HS-5 (cell line): ENCODE results near the gene NIPBL.
"Not testable (repeated sequence)": the region's sequence is repeated elsewhere in the genome, so short reads cannot be mapped to it uniquely, and the experiment has no call there.

Source experiments
- DNase-seq: peaks from one replicate; pipeline ENCODE4 v3.0.0-alpha.2; 2012; ENCODE audit warnings: low read depth

The NIPBL gene

GRCh38 chr5:36945687-36946086, 69.1 kb downstream of the NIPBL start:
- no peak for DNase-seq

- no peak for DNase-seq
Measured at GRCh38 chr5:36946101-36946500, 69.5 kb downstream of the NIPBL start.

GRCh38 chr5:36948041-36948440, 71.5 kb downstream of the NIPBL start:
- DNase-seq, result peak; percentile 77

GRCh38 chr5:36948650-36949049, 72.1 kb downstream of the NIPBL start:
- no peak for DNase-seq

GRCh38 chr5:36949593-36949992, 73.0 kb downstream of the NIPBL start:
- no peak for DNase-seq

GRCh38 chr5:36950586-36951457, 74.3 kb downstream of the NIPBL start:
- DNase-seq, result peak; percentile 89

GRCh38 chr5:36953043-36953442, 76.5 kb downstream of the NIPBL start:
- no peak for DNase-seq

GRCh38 chr5:36957953-36958537, 81.5 kb downstream of the NIPBL start:
- no peak for DNase-seq

- DNase-seq, result no peak
Measured at GRCh38 chr5:36958612-36959011, 82.0 kb downstream of the NIPBL start.

GRCh38 chr5:36965179-36965578, 88.6 kb downstream of the NIPBL start:
- DNase-seq, result no peak

- no peak for DNase-seq
Measured at GRCh38 chr5:36969700-36970395, 93.3 kb downstream of the NIPBL start.

- no peak for DNase-seq
Measured at GRCh38 chr5:36978196-36978595, 101.6 kb downstream of the NIPBL start.

- peak; percentile 67 for DNase-seq
Measured at GRCh38 chr5:36982146-36982545, 105.6 kb downstream of the NIPBL start.

GRCh38 chr5:36985387-36985786, 108.8 kb downstream of the NIPBL start:
- DNase-seq, result no peak

GRCh38 chr5:36988396-36988795, 111.8 kb downstream of the NIPBL start:
- DNase-seq, result no peak

- DNase-seq, result no peak
Measured at GRCh38 chr5:36998578-36998977, 122.0 kb downstream of the NIPBL start.

- no peak for DNase-seq
Measured at GRCh38 chr5:37002176-37002751, 125.7 kb downstream of the NIPBL start.

GRCh38 chr5:37005252-37005651, 128.7 kb downstream of the NIPBL start:
- no peak for DNase-seq

- peak; percentile 28 for DNase-seq
Measured at GRCh38 chr5:37005946-37006540, 129.5 kb downstream of the NIPBL start.

- DNase-seq, result not testable (repeated sequence)
Measured at GRCh38 chr5:37013181-37013580, 136.6 kb downstream of the NIPBL start.

- DNase-seq, result no peak
Measured at GRCh38 chr5:37014321-37014720, 137.8 kb downstream of the NIPBL start.
